K562 (cell line): Measurements from ENCODE around the gene LIN7A. TPM values are rescaled to one million over a fixed set of nuclear protein-coding genes. Genes with fewer than 3 reads are reported as not detected.

ENCODE experiments used
- ATAC-seq: fragments of 200-7000 bp; cut with Tn5 transposase; 3 replicates; pipeline ENCODE4 v1.9.1; 2020; ENCODE audit warnings: moderate library complexity
- BruUV-seq: library from RNA; stranded (reverse); fragments of 400-500 nt; replicated peaks from 2 replicates; lab custom pipeline; 2021; lab: Mats Ljungman, UMichigan
- CTCF ChIA-PET: fragments of 300-600 bp; formaldehyde crosslinking; extraction: SDS; loops from one replicate; lab custom pipeline; 2021; ENCODE audit warnings: low intra/inter-chr PET ratio; lab: Yijun Ruan, JAX
- POLR2A ChIA-PET: fragments of 300-600, 350-650 bp; sonication (Branson Sonifier 250); formaldehyde crosslinking; extraction: SDS; loops from one replicate; lab custom pipeline; 2021; ENCODE audit warnings: antibody characterized with exemption, inconsistent platforms; lab: Yijun Ruan, JAX
- DNase-seq, 4 experiments: peaks; one replicate each; pipeline versions ENCODE4 v3.0.0 to v3.0.0-alpha.2; 2011 to 2018; ENCODE audit warnings: low spot score in 3 of 4, mixed read lengths in 3 of 4; ENCODE audit errors: extremely low read depth in 1 of 4
- FAIRE-seq: peaks from 2 replicates; lab custom pipeline; 2011; peaks lifted over from hg19 to GRCh38; lab: Jason Lieb, UNC
- H2AFZ ChIP-seq: 2 replicates; pipeline ENCODE4 v1.6.0; 2011; ENCODE audit warnings: low read depth, low read length, control low read depth, inconsistent platforms
- H3K27ac ChIP-seq: fragments of 200-600 bp; 3 replicates; pipeline ENCODE4 v1.8.0; 2011; ENCODE audit warnings: low read depth, mild to moderate bottlenecking, control low read depth, inconsistent platforms, low read length, moderate library complexity, mixed read lengths; ENCODE audit errors: extremely low read depth
- H3K27me3 ChIP-seq, 2 experiments: fragments of 300-600 bp in 1 of 2; 2 replicates in 1 of 2; 3 replicates in 1 of 2; pipeline versions ENCODE4 v1.6.0 to v1.8.0; 2011; ENCODE audit warnings: inconsistent platforms in 2 of 2, low read length in 2 of 2, mild to moderate bottlenecking in 1 of 2, mixed read lengths in 1 of 2, moderate library complexity in 1 of 2; ENCODE audit not compliant: control insufficient read depth in 2 of 2, insufficient read depth in 2 of 2
- H3K36me3 ChIP-seq: fragments of 300-600 bp; 3 replicates; pipeline ENCODE4 v1.8.0; 2011; ENCODE audit warnings: mild to moderate bottlenecking, low read length, inconsistent platforms; ENCODE audit not compliant: control insufficient read depth, insufficient read depth
- H3K4me1 ChIP-seq, 2 experiments: fragments of 200-600 bp in 1 of 2; replicated peaks in 1 of 2; 2 replicates in 1 of 2; 3 replicates in 1 of 2; pipeline versions ENCODE4 v1.5.1 to v1.8.0; 2011; ENCODE audit warnings: inconsistent platforms in 2 of 2, low read length in 2 of 2, mild to moderate bottlenecking in 1 of 2, mixed read lengths in 1 of 2, moderate library complexity in 1 of 2; ENCODE audit not compliant: control insufficient read depth in 2 of 2, insufficient read depth in 2 of 2
- H3K4me2 ChIP-seq: 2 replicates; pipeline ENCODE4 v1.6.1; 2011; ENCODE audit warnings: low read length, control low read depth, inconsistent platforms, mixed read lengths; ENCODE audit not compliant: insufficient read depth
- H3K4me3 ChIP-seq: fragments of 200-600 bp; sonication (generic), shearing (Covaris generic); 2 replicates; pipeline ENCODE4 v1.5.1; 2016; ENCODE audit warnings: control low read depth, inconsistent platforms
- H3K79me2 ChIP-seq: fragments of 200-600 bp; 3 replicates; pipeline ENCODE4 v1.8.0; 2011; ENCODE audit warnings: low read length, inconsistent platforms; ENCODE audit not compliant: control insufficient read depth, insufficient read depth
- H3K9ac ChIP-seq, 2 experiments: 2 replicates each; pipeline versions ENCODE4 v1.6.0 to v1.6.1; 2011; ENCODE audit warnings: low read depth in 2 of 2, low read length in 2 of 2, control low read depth in 1 of 2, inconsistent platforms in 1 of 2, mild to moderate bottlenecking in 1 of 2, mixed read lengths in 1 of 2; ENCODE audit not compliant: insufficient read depth in 1 of 2
- H3K9me1 ChIP-seq: one replicate; pipeline ENCODE4 v1.6.0; 2011; ENCODE audit warnings: inconsistent platforms, mild to moderate bottlenecking, low read length, moderate library complexity; ENCODE audit not compliant: control insufficient read depth, insufficient read depth
- H3K9me3 ChIP-seq: replicated peaks from 2 replicates; pipeline ENCODE4 v1.5.1; 2011; ENCODE audit warnings: low read depth, low read length, inconsistent platforms; ENCODE audit not compliant: control insufficient read depth, insufficient read depth
- H4K20me1 ChIP-seq: replicated peaks from 2 replicates; pipeline ENCODE4 v1.6.1; 2011; ENCODE audit warnings: low read length, inconsistent platforms, mixed read lengths; ENCODE audit not compliant: control insufficient read depth, insufficient read depth
- JUN ChIP-seq, 2 experiments: sonication (generic) in 1 of 2; formaldehyde crosslinking in 1 of 2; IDR thresholded peaks; 2 replicates each; pipeline versions ENCODE4 v1.6.1 to v1.8.0; 2012 to 2022; ENCODE audit warnings: borderline replicate concordance in 2 of 2, mild to moderate bottlenecking in 2 of 2, improper control_type of control experiment in 1 of 2, low read depth in 1 of 2, low read length in 1 of 2, missing genetic modification reagents in 1 of 2
- JUND ChIP-seq, 2 experiments: IDR thresholded peaks; 2 replicates in 1 of 2; 3 replicates in 1 of 2; pipeline ENCODE4 v1.6.1; 2011; ENCODE audit warnings: borderline replicate concordance in 2 of 2, low read depth in 2 of 2, low read length in 2 of 2, improper control_type of control experiment in 1 of 2, missing biosample characterization in 1 of 2, missing genetic modification characterization in 1 of 2, missing genetic modification reagents in 1 of 2
- NCOA2 ChIP-seq, 2 experiments: fragments of 450-650 bp; IDR thresholded peaks; 2 replicates each; pipeline ENCODE4 v1.6.1; 2018; ENCODE audit warnings: mild to moderate bottlenecking in 2 of 2, moderate library complexity in 1 of 2; ENCODE audit not compliant: partially characterized antibody in 2 of 2
- RBFOX2 ChIP-seq: fragments of 200-400 bp; formaldehyde crosslinking; IDR thresholded peaks from 2 replicates; pipeline ENCODE4 v1.6.1; 2017; ENCODE audit warnings: low read depth, mild to moderate bottlenecking, low read length, moderate library complexity
- SLC30A9 ChIP-seq: fragments of 250-450 bp; sonication (Bioruptor Pico); IDR thresholded peaks from 2 replicates; pipeline ENCODE4 v1.8.0; 2022; ENCODE audit warnings: mild to moderate bottlenecking, moderate library complexity
- SMAD2 ChIP-seq: fragments of 150-350 bp; IDR thresholded peaks from 2 replicates; pipeline ENCODE4 v1.6.1; 2014; ENCODE audit warnings: low read depth, mild to moderate bottlenecking, low read length
- SMARCE1 ChIP-seq: fragments of 450-650 bp; IDR thresholded peaks from 2 replicates; pipeline ENCODE4 v1.7.1; 2016; ENCODE audit warnings: mild to moderate bottlenecking
- SRSF7 ChIP-seq: fragments of 200-400 bp; formaldehyde crosslinking; optimal IDR thresholded peaks from 2 replicates; pipeline ENCODE3; 2017; ENCODE audit warnings: mild to moderate bottlenecking, low read depth, low read length
- TAF15 ChIP-seq: fragments of 200-400 bp; formaldehyde crosslinking; IDR thresholded peaks from 2 replicates; pipeline ENCODE4 v1.6.1; 2017; ENCODE audit warnings: mild to moderate bottlenecking, low read depth, low read length, moderate library complexity
- TAF9B ChIP-seq: fragments of 450-650 bp; IDR thresholded peaks from 2 replicates; pipeline ENCODE4 v1.6.1; 2018; ENCODE audit warnings: mild to moderate bottlenecking; ENCODE audit not compliant: partially characterized antibody
- TEAD2 ChIP-seq: fragments of 450-650 bp; IDR thresholded peaks from 2 replicates; pipeline ENCODE4 v1.6.1; 2016; ENCODE audit warnings: missing genetic modification characterization, control low read depth, missing compliant biosample characterization
- TRIM24 ChIP-seq, 2 experiments: fragments of 450-650 bp; IDR thresholded peaks; 2 replicates each; pipeline ENCODE4 v1.6.1; 2016
- ZNF274 ChIP-seq: IDR thresholded peaks from 2 replicates; pipeline ENCODE4 v1.6.1; 2011; ENCODE audit warnings: low read depth, mild to moderate bottlenecking, low read length, moderate library complexity, borderline replicate concordance
- ZNF766 ChIP-seq: fragments of 200-800 bp; sonication (Bioruptor generic); conservative IDR thresholded peaks from 2 replicates; pipeline ENCODE4 v1.6.1; 2016; ENCODE audit warnings: missing genetic modification characterization, missing compliant biosample characterization
- in situ Hi-C: fragments of 300-500 bp; cut with MboI; formaldehyde crosslinking; loops from 4 replicates; pipeline ENCODE4 v1.15.0; 2018; ENCODE audit warnings: inconsistent platforms, mixed read lengths
- intact Hi-C: fragments of 100-400 bp; cut with micrococcal nuclease; formaldehyde crosslinking; loops from 2 replicates; pipeline ENCODE4 v1.14.2; 2022
- polyA plus RNA-seq, 8 experiments: library from polyadenylated mRNA; depleted of rRNA in 4 of 8; stranded (reverse) in 5 of 8; unstranded in 3 of 8; fragments of >200 nt; fragmentation: Nextera tagmentation in 2 of 8; fragmentation: Illumina TruSeq in 1 of 8; extraction: Ambion mirVana in 2 of 8; extraction: Trizol in 1 of 8; gene quantifications; 2 replicates each; pipeline versions ENCODE4 v1.2.1 to v1.2.3, GENCODE V29; 2011 to 2014; ENCODE audit warnings: inconsistent platforms in 1 of 8, missing spikeins in 1 of 8
- total RNA-seq, 7 experiments: library from RNA; depleted of rRNA in 6 of 7; stranded (reverse); fragments of >200 nt in 6 of 7; fragmentation: Illumina TruSeq in 2 of 7; extraction: Trizol in 2 of 7; gene quantifications; 2 replicates each; pipeline versions ENCODE4 v1.2.1 to v1.2.3, GENCODE V29; 2011 to 2021; ENCODE audit warnings: low replicate concordance in 1 of 7
- TF ChIP-seq, protein P1 (sequence below): fragments of 200-800 bp; sonication (Bioruptor generic); IDR thresholded peaks from 2 replicates; pipeline ENCODE4 v1.6.1; 2017; ENCODE audit warnings: missing genetic modification characterization, missing compliant biosample characterization
- TF ChIP-seq, protein P2 (sequence below): fragments of 450-650 bp; IDR thresholded peaks from 2 replicates; pipeline ENCODE4 v1.7.0; 2016; ENCODE audit warnings: borderline replicate concordance

The LIN7A gene
- total and polyA plus RNA-seq, 9 of the 15 experiments (the other 6 are each of a cell fraction or from before 2014, with no cell fraction given) = not detected

DNA sequence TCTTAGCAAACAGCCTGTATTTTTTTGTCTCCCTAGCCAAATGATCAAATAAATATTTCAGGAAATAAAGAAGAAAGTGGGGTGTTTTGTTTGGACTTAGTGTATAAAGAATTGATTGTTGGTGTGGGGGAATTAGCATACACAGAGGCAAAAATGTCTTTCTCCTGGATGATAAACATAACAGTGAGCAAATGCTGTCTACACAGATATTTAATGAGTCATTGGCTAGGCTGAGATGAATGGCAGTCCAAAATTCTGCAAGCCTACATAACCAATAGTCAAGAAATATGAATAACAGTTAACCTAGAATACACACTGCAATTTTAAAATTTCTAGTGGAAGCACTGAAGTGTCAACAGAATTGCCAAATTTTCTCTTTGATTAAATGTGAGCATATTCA lies 185.3 kb downstream of the LIN7A start:
- Histone ChIP-seq H2AFZ (no peak overlapping the region), H3K9ac (no peak overlapping the region), H3K36me3 (no peaks in the 10 kb centered on the region), H3K4me1 (no peaks in the 10 kb centered on the region), H3K4me3 (no peak overlapping the region), H3K9me1 (no peaks in the 10 kb centered on the region)
- DNase-seq = no peak
- no TSS peak for BruUV-seq
- in situ Hi-C loops = no loop called here
- FAIRE-seq = no peak
- no peak for TF ChIP-seq JUND (IDR thresholded peaks at IDR 0.05; ENCODE audit: borderline replicate concordance, low read depth, low read length)
- no peak for TF ChIP-seq JUND (tag; IDR thresholded peaks at IDR 0.05; ENCODE audit: borderline replicate concordance, low read depth, low read length)
- TF ChIP-seq RBFOX2 = no peak
- no peak for TF ChIP-seq SRSF7
- no peak for TF ChIP-seq TRIM24 (IDR thresholded peaks at IDR 0.05)
- TF ChIP-seq SLC30A9 (CRISPR knock-in tag) = no peak
- TF ChIP-seq ZNF766 = no peak
- TF ChIP-seq, protein P1, sequence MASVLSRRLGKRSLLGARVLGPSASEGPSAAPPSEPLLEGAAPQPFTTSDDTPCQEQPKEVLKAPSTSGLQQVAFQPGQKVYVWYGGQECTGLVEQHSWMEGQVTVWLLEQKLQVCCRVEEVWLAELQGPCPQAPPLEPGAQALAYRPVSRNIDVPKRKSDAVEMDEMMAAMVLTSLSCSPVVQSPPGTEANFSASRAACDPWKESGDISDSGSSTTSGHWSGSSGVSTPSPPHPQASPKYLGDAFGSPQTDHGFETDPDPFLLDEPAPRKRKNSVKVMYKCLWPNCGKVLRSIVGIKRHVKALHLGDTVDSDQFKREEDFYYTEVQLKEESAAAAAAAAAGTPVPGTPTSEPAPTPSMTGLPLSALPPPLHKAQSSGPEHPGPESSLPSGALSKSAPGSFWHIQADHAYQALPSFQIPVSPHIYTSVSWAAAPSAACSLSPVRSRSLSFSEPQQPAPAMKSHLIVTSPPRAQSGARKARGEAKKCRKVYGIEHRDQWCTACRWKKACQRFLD (CRISPR knock-in tag) = no peak
- TF ChIP-seq ZNF274 = no peak
- no peak for TF ChIP-seq JUN (IDR thresholded peaks at IDR 0.05; ENCODE audit: borderline replicate concordance, low read depth, low read length)
- no peak for TF ChIP-seq JUN (CRISPR knock-in tag; IDR thresholded peaks at IDR 0.05; ENCODE audit: borderline replicate concordance)
- no peak for TF ChIP-seq TEAD2 (tag)
- TF ChIP-seq, protein P2, sequence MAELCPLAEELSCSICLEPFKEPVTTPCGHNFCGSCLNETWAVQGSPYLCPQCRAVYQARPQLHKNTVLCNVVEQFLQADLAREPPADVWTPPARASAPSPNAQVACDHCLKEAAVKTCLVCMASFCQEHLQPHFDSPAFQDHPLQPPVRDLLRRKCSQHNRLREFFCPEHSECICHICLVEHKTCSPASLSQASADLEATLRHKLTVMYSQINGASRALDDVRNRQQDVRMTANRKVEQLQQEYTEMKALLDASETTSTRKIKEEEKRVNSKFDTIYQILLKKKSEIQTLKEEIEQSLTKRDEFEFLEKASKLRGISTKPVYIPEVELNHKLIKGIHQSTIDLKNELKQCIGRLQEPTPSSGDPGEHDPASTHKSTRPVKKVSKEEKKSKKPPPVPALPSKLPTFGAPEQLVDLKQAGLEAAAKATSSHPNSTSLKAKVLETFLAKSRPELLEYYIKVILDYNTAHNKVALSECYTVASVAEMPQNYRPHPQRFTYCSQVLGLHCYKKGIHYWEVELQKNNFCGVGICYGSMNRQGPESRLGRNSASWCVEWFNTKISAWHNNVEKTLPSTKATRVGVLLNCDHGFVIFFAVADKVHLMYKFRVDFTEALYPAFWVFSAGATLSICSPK = no peak
- TF ChIP-seq NCOA2 (IDR thresholded peaks at IDR 0.05; ENCODE audit: partially characterized antibody in 2 of 2) = no peak
- TF ChIP-seq SMAD2 = no peak
- no peak for TF ChIP-seq TAF15
- no peak for TF ChIP-seq TAF9B
- no peak for TF ChIP-seq SMARCE1
- TF ChIP-seq, all 486 proteins: peak for 0
- intact Hi-C loops = no loop called here
- H3K9me3 ChIP-seq = no peaks in the 10 kb centered on the region
- H3K27ac ChIP-seq = no peak overlapping the region
- ChIA-PET POLR2A (no interaction called here), CTCF (no interaction called here)
- no peak overlapping the region for H3K4me2 ChIP-seq
- no peaks in the 10 kb centered on the region for H3K27me3 ChIP-seq
- no peaks in the 10 kb centered on the region for H4K20me1 ChIP-seq
- no peak for ATAC-seq
- no peaks in the 10 kb centered on the region for H3K79me2 ChIP-seq
